Measurements from ENCODE around the gene ST8SIA6. TPM values are rescaled to one million over a fixed set of nuclear protein-coding genes. Genes with fewer than 3 reads are reported as not detected.
A peak's percentile ranks its signal among the peaks of the same experiment; 100 is the strongest.

Gene ST8SIA6
- total and polyA plus RNA-seq, 9 of the 15 experiments (the other 6 are each of a cell fraction or from before 2014, with no cell fraction given): 0.69 to 6.7 (median 5.0) TPM

- no peak for TF ChIP-seq ZBTB34 (CRISPR knock-in tag; IDR thresholded peaks at IDR 0.05)
These were observed 78.3 kb downstream of the ST8SIA6 start (continued) for GRCh38 chr10:17375936-17376584.

DNA sequence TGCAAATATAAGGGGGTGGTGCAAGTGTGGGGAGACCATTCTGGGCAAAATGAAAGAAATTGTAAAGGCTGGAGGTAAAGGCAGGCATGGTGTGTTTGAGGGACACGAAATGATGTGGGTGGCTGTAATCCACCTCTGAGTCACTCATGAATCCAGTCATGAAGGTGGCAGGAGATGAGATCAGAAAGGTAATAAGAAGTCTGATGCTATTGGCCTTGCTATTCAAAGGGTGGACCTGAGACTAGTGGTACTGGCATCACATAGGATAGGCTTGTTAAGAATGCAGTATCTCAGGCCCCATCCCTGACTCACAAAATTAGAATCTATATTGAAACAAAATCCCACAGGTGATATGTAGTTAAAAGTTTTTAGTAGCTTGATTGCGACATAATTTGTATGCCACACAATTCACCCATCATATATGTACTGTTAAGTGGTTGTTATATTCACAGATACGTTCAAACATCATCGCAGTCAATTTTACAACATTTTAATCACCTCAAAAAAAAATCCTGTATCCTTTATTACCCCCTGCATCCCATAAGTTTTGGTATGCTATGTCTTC is 85.6 kb downstream of the ST8SIA6 start:
- H3K36me3 ChIP-seq (ENCODE audit: control insufficient read depth, insufficient read depth, low read length): no peaks in the 10 kb centered on the region
- ATAC-seq (no peak), FAIRE-seq (no peak), DNase-seq (ENCODE audit: extremely low read depth in 1 of 4, low spot score in 3 of 4) (no peak)
- H3K79me2 ChIP-seq (ENCODE audit: control insufficient read depth, insufficient read depth, low read length): no peaks in the 10 kb centered on the region
- H3K4me2 ChIP-seq (ENCODE audit: insufficient read depth, low read length): no peak overlapping the region
- POLR2A ChIA-PET: no interaction called here
- H3K27ac ChIP-seq (ENCODE audit: extremely low read depth, low read depth, low read length): no peak overlapping the region
- no peaks in the 10 kb centered on the region for H3K9me3 ChIP-seq (replicated peaks; ENCODE audit: control insufficient read depth, insufficient read depth, low read depth, low read length)
- intact Hi-C loops (cut with micrococcal nuclease): no loop called here
- CTCF ChIA-PET (ENCODE audit: low intra/inter-chr PET ratio): no interaction called here
- H2AFZ ChIP-seq (ENCODE audit: low read depth, low read length): no peak overlapping the region
- H3K27me3 ChIP-seq (ENCODE audit: control insufficient read depth in 2 of 2, insufficient read depth in 2 of 2, low read length in 2 of 2): no peaks in the 10 kb centered on the region
- no peaks in the 10 kb centered on the region for H3K4me1 ChIP-seq (replicated peaks in 1 of 2; ENCODE audit: control insufficient read depth in 2 of 2, insufficient read depth in 2 of 2, low read length in 2 of 2)
- WGBS (ENCODE audit: insufficient coverage, low coverage, missing lambda C conversion rate): 60% methylated on average over 4 of the region's 4 CpGs
- TF ChIP-seq TCF15 (CRISPR knock-in tag; IDR thresholded peaks at IDR 0.05) (no peak), SIN3A (IDR thresholded peaks at IDR 0.05; ENCODE audit: borderline replicate concordance in 2 of 2, control insufficient read depth in 1 of 2, low read depth in 2 of 2, low read length in 2 of 2) (no peak), CBX1 (IDR thresholded peaks at IDR 0.05; ENCODE audit: low read depth) (no peak), CEBPG (CRISPR knock-in tag; IDR thresholded peaks at IDR 0.05) (no peak), CEBPG (tag; conservative IDR thresholded peaks at IDR 0.05 in 1 of 2, IDR thresholded peaks at IDR 0.05 in 1 of 2) (peak; percentile 44 to 90; a peak in 2 of 4 replicates), MECOM (CRISPR knock-in tag; IDR thresholded peaks at IDR 0.05) (no peak), XRCC4 (IDR thresholded peaks at IDR 0.05; ENCODE audit: extremely low read depth, insufficient read depth, insufficient read length) (no peak), CEBPB (tag; IDR thresholded peaks at IDR 0.05) (peak; percentile 92), ZBTB12 (CRISPR knock-in tag; IDR thresholded peaks at IDR 0.05) (no peak)
- TF ChIP-seq, protein P1, sequence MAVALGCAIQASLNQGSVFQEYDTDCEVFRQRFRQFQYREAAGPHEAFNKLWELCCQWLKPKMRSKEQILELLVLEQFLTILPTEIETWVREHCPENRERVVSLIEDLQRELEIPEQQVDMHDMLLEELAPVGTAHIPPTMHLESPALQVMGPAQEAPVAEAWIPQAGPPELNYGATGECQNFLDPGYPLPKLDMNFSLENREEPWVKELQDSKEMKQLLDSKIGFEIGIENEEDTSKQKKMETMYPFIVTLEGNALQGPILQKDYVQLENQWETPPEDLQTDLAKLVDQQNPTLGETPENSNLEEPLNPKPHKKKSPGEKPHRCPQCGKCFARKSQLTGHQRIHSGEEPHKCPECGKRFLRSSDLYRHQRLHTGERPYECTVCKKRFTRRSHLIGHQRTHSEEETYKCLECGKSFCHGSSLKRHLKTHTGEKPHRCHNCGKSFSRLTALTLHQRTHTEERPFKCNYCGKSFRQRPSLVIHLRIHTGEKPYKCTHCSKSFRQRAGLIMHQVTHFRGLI (CRISPR knock-in tag; IDR thresholded peaks at IDR 0.05): no peak
- in situ Hi-C loops (cut with MboI): no loop called here
- H3K4me3 ChIP-seq: no peak overlapping the region
- no peak overlapping the region for H3K9ac ChIP-seq (ENCODE audit: insufficient read depth in 1 of 2, low read depth in 2 of 2, low read length in 2 of 2)
- no peaks in the 10 kb centered on the region for H3K9me1 ChIP-seq (ENCODE audit: control insufficient read depth, insufficient read depth, low read length)
- BruUV-seq (replicated peaks): no TSS peak
- H4K20me1 ChIP-seq (replicated peaks; ENCODE audit: control insufficient read depth, insufficient read depth, low read length): no peaks in the 10 kb centered on the region

Measured in K562 (cell line).